Choroid plexus epithelial cell (primary cell): ENCODE measurements around the gene MSH4.
"Not testable (repeated sequence)": the region's sequence is repeated elsewhere in the genome, so short reads cannot be mapped to it uniquely, and the experiment has no call there.

Experiments used
- DNase-seq: peaks from one replicate; pipeline ENCODE4 v3.0.0-alpha.2; 2010; ENCODE audit warnings: low read depth
- H3K4me3 ChIP-seq: 2 replicates; pipeline ENCODE4 v1.5.1; 2011; ENCODE audit warnings: low read depth, mild to moderate bottlenecking, control low read depth, low read length, moderate library complexity
- CTCF ChIP-seq: conservative IDR thresholded peaks from 2 replicates; pipeline ENCODE4 v1.5.1; 2011; ENCODE audit warnings: low read depth, mild to moderate bottlenecking, control low read depth, inconsistent platforms, low read length, moderate library complexity

MSH4 gene

GRCh38 chr1:75789988-75790387 is 6.7 kb upstream of the MSH4 start:
- peak overlapping the region; percentile 1 for H3K4me3 ChIP-seq
- no peak for TF ChIP-seq CTCF
- DNase-seq = no peak

- no peak overlapping the region for H3K4me3 ChIP-seq
- TF ChIP-seq CTCF = no peak
- peak; percentile 56 for DNase-seq
Observed at GRCh38 chr1:75791022-75791421, 5.7 kb upstream of the MSH4 start.

- DNase-seq = no peak
- no peak for TF ChIP-seq CTCF
- no peak overlapping the region for H3K4me3 ChIP-seq
Observed at GRCh38 chr1:75792091-75792490, 4.6 kb upstream of the MSH4 start.

GRCh38 chr1:75794382-75794781 is 2.3 kb upstream of the MSH4 start:
- no peak for TF ChIP-seq CTCF
- DNase-seq = no peak
- no peak overlapping the region for H3K4me3 ChIP-seq

GRCh38 chr1:75795703-75796193 is 934 bp upstream of the MSH4 start:
- no peak for TF ChIP-seq CTCF
- no peak overlapping the region for H3K4me3 ChIP-seq
- no peak for DNase-seq

- no peak for TF ChIP-seq CTCF
- DNase-seq = no peak
- H3K4me3 ChIP-seq = no peak overlapping the region
Observed at GRCh38 chr1:75797273-75797588, 549 bp downstream of the MSH4 start.

GRCh38 chr1:75797606-75798216 is 1.0 kb downstream of the MSH4 start:
- DNase-seq = no peak
- TF ChIP-seq CTCF = no peak
- no peak overlapping the region for H3K4me3 ChIP-seq

GRCh38 chr1:75801480-75801879 is 4.8 kb downstream of the MSH4 start:
- H3K4me3 ChIP-seq, DNase-seq: not testable (repeated sequence)
